GM23248 (cell line): ENCODE data around the gene RCAN3. TPM values are rescaled to one million over a fixed set of nuclear protein-coding genes. Genes with fewer than 3 reads are reported as not detected.

ENCODE experiments used
- DNase-seq: peaks from one replicate; pipeline ENCODE4 v3.0.0-alpha.2; 2015
- H2AFZ ChIP-seq: fragments of 200-600 bp; sonication (generic); 2 replicates; pipeline ENCODE4 v1.6.1; 2016; ENCODE audit warnings: antibody characterized with exemption
- H3F3A ChIP-seq: fragments of 200-600 bp; sonication (generic); 2 replicates; pipeline ENCODE4 v1.6.1; 2016; ENCODE audit warnings: mild to moderate bottlenecking, antibody characterized with exemption, mixed run types; ENCODE audit not compliant: insufficient read depth
- H3K27ac ChIP-seq: fragments of 200-600 bp; sonication (generic); 2 replicates; pipeline ENCODE4 v1.5.1; 2016; ENCODE audit warnings: mild to moderate bottlenecking
- H3K27me3 ChIP-seq: fragments of 200-600 bp; sonication (generic); replicated peaks from 2 replicates; pipeline ENCODE4 v1.6.1; 2016; ENCODE audit warnings: mild to moderate bottlenecking; ENCODE audit not compliant: insufficient read depth
- H3K36me3 ChIP-seq: fragments of 200-600 bp; sonication (generic); 2 replicates; pipeline ENCODE4 v1.6.1; 2016; ENCODE audit warnings: low read depth, mild to moderate bottlenecking
- H3K4me1 ChIP-seq: fragments of 200-600 bp; sonication (generic); 2 replicates; pipeline ENCODE4 v1.6.1; 2016; ENCODE audit warnings: mild to moderate bottlenecking; ENCODE audit not compliant: insufficient read depth
- H3K4me2 ChIP-seq: fragments of 200-600 bp; sonication (generic); one replicate; pipeline ENCODE4 v1.6.1; 2016; ENCODE audit warnings: mild to moderate bottlenecking; ENCODE audit not compliant: unreplicated experiment
- H3K4me3 ChIP-seq: fragments of 200-600 bp; sonication (generic); 2 replicates; pipeline ENCODE4 v1.5.1; 2016; ENCODE audit warnings: mild to moderate bottlenecking
- H3K79me2 ChIP-seq: fragments of 200-600 bp; sonication (generic); 2 replicates; pipeline ENCODE4 v1.6.1; 2016; ENCODE audit warnings: mild to moderate bottlenecking; ENCODE audit not compliant: insufficient read depth
- H3K9ac ChIP-seq: fragments of 200-600 bp; sonication (generic); 2 replicates; pipeline ENCODE4 v1.6.1; 2016; ENCODE audit warnings: mild to moderate bottlenecking
- H3K9me2 ChIP-seq: fragments of 200-600 bp; sonication (generic); 2 replicates; pipeline ENCODE4 v1.6.1; 2016; ENCODE audit warnings: mixed run types, mild to moderate bottlenecking, moderate library complexity; ENCODE audit not compliant: insufficient read depth
- H3K9me3 ChIP-seq: fragments of 200-600 bp; sonication (generic); one replicate; pipeline ENCODE4 v1.6.1; 2017; ENCODE audit warnings: low read depth
- H4K20me1 ChIP-seq: fragments of 200-600 bp; sonication (generic); 2 replicates; pipeline ENCODE4 v1.6.0; 2016; ENCODE audit not compliant: insufficient read depth
- EZH2 ChIP-seq: fragments of 200-600 bp; sonication (generic); IDR thresholded peaks from 2 replicates; pipeline ENCODE4 v1.6.1; 2018; ENCODE audit warnings: antibody characterized with exemption, mild to moderate bottlenecking; ENCODE audit not compliant: insufficient read depth, poor library complexity, severe bottlenecking
- EZH2phosphoT487 ChIP-seq: fragments of 200-600 bp; sonication (generic); IDR thresholded peaks from 2 replicates; pipeline ENCODE4 v1.6.1; 2018; ENCODE audit warnings: antibody characterized with exemption, moderate library complexity, mild to moderate bottlenecking, low read depth; ENCODE audit not compliant: insufficient read depth
- WGBS, 2 experiments: methylation state at CpG; one replicate each; pipeline ENCODE4 v1.1.6; 2015 to 2017; ENCODE audit warnings: low lambda C conversion rate in 2 of 2, low coverage in 1 of 2; ENCODE audit errors: missing lambda C conversion rate in 2 of 2; 5-methylcytosine and 5-hydroxymethylcytosine counted together
- in situ Hi-C: fragments of 300-500 bp; cut with MboI; formaldehyde crosslinking; loops from 2 replicates; pipeline ENCODE4 v1.15.0; 2020
- polyA plus RNA-seq: library from polyadenylated mRNA; unstranded; fragments of >200 nt; fragmentation: Nextera tagmentation; extraction: Ambion mirVana; gene quantifications from 2 replicates; pipeline ENCODE4 v1.2.1, GENCODE V29; 2016
- total RNA-seq: library from RNA; depleted of rRNA; stranded (reverse); fragments of >200 nt; shearing (Covaris generic); gene quantifications from 2 replicates; pipeline ENCODE4 v1.2.3, GENCODE V29; 2014

Gene RCAN3
- total and polyA plus RNA-seq, 2 experiments from 2014 or later, result 7.9 to 10.8 TPM

GRCh38 chr1:24503059-24503751 is 569 bp downstream of the RCAN3 start:
- TF ChIP-seq EZH2phosphoT487 (no peak), EZH2 (no peak)
- Histone ChIP-seq H2AFZ (peak overlapping the region; percentile 81), H3K27me3 (no peaks in the 10 kb centered on the region), H4K20me1 (no peaks in the 10 kb centered on the region), H3K4me1 (peaks cover 7% of the 10 kb centered on the region; the same call in 1 of the 2 replicates), H3K27ac (no peak overlapping the region), H3K36me3 (no peaks in the 10 kb centered on the region), H3K79me2 (peaks cover 37% of the 10 kb centered on the region), H3K9me2 (no peaks in the 10 kb centered on the region), H3K9me3 (no peaks in the 10 kb centered on the region), H3K4me3 (peak overlapping the region; percentile 80), H3K4me2 (peak overlapping the region; percentile 74), H3K9ac (peak overlapping the region; percentile 79), H3F3A (peaks cover 14% of the 10 kb centered on the region)
- 12 to 18% methylated on average over 35 to 53 of the region's 53 CpGs for WGBS, 2 experiments
- DNase-seq, result no peak
- in situ Hi-C loops, result no loop called here

- peak overlapping the region; percentile 74 for H3K4me2 ChIP-seq
- peaks cover 14% of the 10 kb centered on the region for H3F3A ChIP-seq
- peaks cover 44% of the 10 kb centered on the region for H3K79me2 ChIP-seq
- TF ChIP-seq EZH2 (no peak), EZH2phosphoT487 (no peak)
- no peak for DNase-seq
- H3K9me2 ChIP-seq, result no peaks in the 10 kb centered on the region
- no peaks in the 10 kb centered on the region for H3K27me3 ChIP-seq
- H3K27ac ChIP-seq, result no peak overlapping the region
- no peaks in the 10 kb centered on the region for H4K20me1 ChIP-seq
- H2AFZ ChIP-seq, result peak overlapping the region; percentile 81; the same call in 1 of the 2 replicates
- H3K4me1 ChIP-seq, result peaks cover 7% of the 10 kb centered on the region; the same call in 1 of the 2 replicates
- H3K4me3 ChIP-seq, result peak overlapping the region; percentile 80
- no peaks in the 10 kb centered on the region for H3K9me3 ChIP-seq
- in situ Hi-C loops, result no loop called here
- 90% methylated on average over 7 of the region's 7 CpGs for WGBS, 2 experiments
- peak overlapping the region; percentile 79 for H3K9ac ChIP-seq
- H3K36me3 ChIP-seq, result no peaks in the 10 kb centered on the region
Observed at GRCh38 chr1:24503870-24504523, 1.4 kb downstream of the RCAN3 start.

- Histone ChIP-seq H3K79me2 (peaks cover 49% of the 10 kb centered on the region), H3K4me3 (no peak overlapping the region), H4K20me1 (no peaks in the 10 kb centered on the region), H2AFZ (no peak overlapping the region), H3K4me1 (peaks cover 7% of the 10 kb centered on the region; the same call in 1 of the 2 replicates), H3K36me3 (no peaks in the 10 kb centered on the region), H3F3A (peaks cover 14% of the 10 kb centered on the region), H3K27me3 (no peaks in the 10 kb centered on the region), H3K9ac (no peak overlapping the region), H3K9me3 (no peaks in the 10 kb centered on the region), H3K9me2 (no peaks in the 10 kb centered on the region), H3K27ac (no peak overlapping the region), H3K4me2 (no peak overlapping the region)
- 89 to 96% methylated on average over 4 of the region's 4 CpGs for WGBS, 2 experiments
- in situ Hi-C loops, result no loop called here
- no peak for DNase-seq
- TF ChIP-seq EZH2phosphoT487, result no peak
- TF ChIP-seq EZH2, result no peak
Observed at GRCh38 chr1:24504560-24504959, 1.9 kb downstream of the RCAN3 start.

GRCh38 chr1:24505816-24506215 is 3.2 kb downstream of the RCAN3 start:
- no peak for TF ChIP-seq EZH2
- TF ChIP-seq EZH2phosphoT487, result no peak
- Histone ChIP-seq H2AFZ (no peak overlapping the region), H3K9me2 (no peaks in the 10 kb centered on the region), H3K4me3 (no peak overlapping the region), H3K9ac (no peak overlapping the region), H3K27ac (no peak overlapping the region), H3F3A (peaks cover 14% of the 10 kb centered on the region), H3K4me2 (no peak overlapping the region), H3K27me3 (no peaks in the 10 kb centered on the region), H3K4me1 (peaks cover 7% of the 10 kb centered on the region; the same call in 1 of the 2 replicates), H3K79me2 (peaks cover 58% of the 10 kb centered on the region), H3K9me3 (no peaks in the 10 kb centered on the region), H3K36me3 (no peaks in the 10 kb centered on the region), H4K20me1 (no peaks in the 10 kb centered on the region)
- DNase-seq, result no peak
- WGBS, 2 experiments, result 90 to 92% methylated on average over 4 of the region's 4 CpGs
- in situ Hi-C loops, result no loop called here
